OCI-LY7 (cell line): Measurements from ENCODE around the gene GPR84. TPM values are rescaled to one million over a fixed set of nuclear protein-coding genes. Genes with fewer than 3 reads are reported as not detected.

Source experiments
- BruUV-seq: library from RNA; stranded (reverse); fragments of 400-500 nt; replicated peaks from 2 replicates; lab custom pipeline; 2021; lab: Mats Ljungman, UMichigan
- CTCF ChIA-PET: fragments of 300-600 bp; sonication (Branson Sonifier 250); formaldehyde crosslinking; loops from one replicate; lab custom pipeline; 2022; ENCODE audit warnings: antibody characterized with exemption; ENCODE audit not compliant: unreplicated experiment; lab: Charles Lee
- POLR2A ChIA-PET: fragments of 300-600 bp; sonication (Branson Sonifier 250); formaldehyde crosslinking; loops from one replicate; lab custom pipeline; 2022; ENCODE audit warnings: antibody characterized with exemption; lab: Charles Lee
- DNase-seq: peaks from one replicate; pipeline ENCODE4 v3.0.0-alpha.2; 2015; ENCODE audit warnings: low spot score
- H2AFZ ChIP-seq: fragments of 200-600 bp; sonication (generic), shearing (Covaris generic); 2 replicates; pipeline ENCODE4 v1.6.1; 2014; ENCODE audit warnings: mild to moderate bottlenecking, antibody characterized with exemption, low read length, moderate library complexity
- H3K27ac ChIP-seq: fragments of 200-600 bp; sonication (generic); 2 replicates; pipeline ENCODE4 v1.5.1; 2014; ENCODE audit warnings: mixed run types, low read depth, mild to moderate bottlenecking, moderate library complexity, low read length, inconsistent platforms; ENCODE audit not compliant: poor library complexity, severe bottlenecking
- H3K36me3 ChIP-seq: fragments of 200-600 bp; sonication (generic); 2 replicates; pipeline ENCODE4 v1.6.1; 2014; ENCODE audit warnings: mild to moderate bottlenecking, antibody characterized with exemption, low read length, moderate library complexity, mixed read lengths; ENCODE audit not compliant: insufficient read depth
- H3K4me1 ChIP-seq: fragments of 200-600 bp; sonication (generic); 2 replicates; pipeline ENCODE4 v1.5.1; 2014; ENCODE audit warnings: mild to moderate bottlenecking, low read length; ENCODE audit not compliant: insufficient read depth, poor library complexity, severe bottlenecking
- H3K4me2 ChIP-seq: fragments of 200-600 bp; sonication (generic); 2 replicates; pipeline ENCODE4 v1.6.1; 2014; ENCODE audit warnings: mild to moderate bottlenecking, low read length
- H3K4me3 ChIP-seq: fragments of 200-600 bp; sonication (generic); 2 replicates; pipeline ENCODE4 v1.5.1; 2014; ENCODE audit warnings: mild to moderate bottlenecking, low read depth, low read length; ENCODE audit not compliant: poor library complexity, severe bottlenecking
- H3K79me2 ChIP-seq: fragments of 200-600 bp; sonication (generic); 2 replicates; pipeline ENCODE4 v1.6.1; 2016; ENCODE audit warnings: low read depth, mild to moderate bottlenecking, low read length, moderate library complexity, mixed read lengths; ENCODE audit not compliant: insufficient read depth
- H3K9me2 ChIP-seq: fragments of 200-600 bp; sonication (generic); 2 replicates; pipeline ENCODE4 v1.6.1; 2016; ENCODE audit warnings: mild to moderate bottlenecking, low read length, mixed read lengths; ENCODE audit not compliant: insufficient read depth
- H3K9me3 ChIP-seq: fragments of 200-600 bp; sonication (generic); 2 replicates; pipeline ENCODE4 v1.6.1; 2014; ENCODE audit warnings: mild to moderate bottlenecking, mixed run types, low read length, mixed read lengths
- H4K20me1 ChIP-seq: fragments of 200-600 bp; sonication (generic); 2 replicates; pipeline ENCODE4 v1.6.1; 2014; ENCODE audit warnings: mild to moderate bottlenecking, antibody characterized with exemption, low read length, moderate library complexity, mixed read lengths; ENCODE audit not compliant: insufficient read depth
- CTCF ChIP-seq: fragments of 200-600 bp; sonication (generic); conservative IDR thresholded peaks from 2 replicates; pipeline ENCODE4 v1.5.1; 2014; ENCODE audit warnings: mild to moderate bottlenecking, antibody characterized with exemption, low read length, moderate library complexity, mixed read lengths
- EZH2phosphoT487 ChIP-seq: fragments of 200-600 bp; sonication (generic); IDR thresholded peaks from 2 replicates; pipeline ENCODE4 v1.6.1; 2018; ENCODE audit warnings: low read depth, borderline replicate concordance, mild to moderate bottlenecking, mixed run types, antibody characterized with exemption, low read length, moderate library complexity, mixed read lengths
- intact Hi-C: fragments of 100-400 bp; cut with micrococcal nuclease; formaldehyde crosslinking; loops from one replicate; pipeline ENCODE4 v1.10.0; 2022; ENCODE audit not compliant: unreplicated experiment
- total RNA-seq, 2 experiments: library from RNA; depleted of rRNA in 1 of 2; stranded (reverse); fragments of >200 nt in 1 of 2; shearing (Covaris generic) in 1 of 2; gene quantifications; 2 replicates each; pipeline ENCODE4 v1.2.3, GENCODE V29; 2014 to 2022

Gene GPR84
- total RNA-seq, 2 experiments from 2014 or later: 0.30 TPM; not detected in 1

GRCh38 chr12:54404061-54405004, 40.0 kb upstream of the GPR84 start:
- POLR2A ChIA-PET: interaction anchor here (0.6 kb wide), 1 partner anchor 1622 kb away, joined by 5 read pairs; no protein-coding TSS in a partner anchor
- Histone ChIP-seq H3K36me3 (no peaks in the 10 kb centered on the region), H4K20me1 (no peaks in the 10 kb centered on the region), H3K9me3 (no peaks in the 10 kb centered on the region), H3K4me2 (no peak overlapping the region), H3K79me2 (no peaks in the 10 kb centered on the region), H3K27ac (no peak overlapping the region), H3K4me3 (no peak overlapping the region), H2AFZ (no peak overlapping the region), H3K4me1 (no peaks in the 10 kb centered on the region), H3K9me2 (no peaks in the 10 kb centered on the region)
- DNase-seq: peak; percentile 73
- TF ChIP-seq EZH2phosphoT487: no peak
- peak; percentile 99 for TF ChIP-seq CTCF
- intact Hi-C loops: no loop called here
- BruUV-seq: no TSS peak
- CTCF ChIA-PET: interaction anchor here (0.7 kb wide), 1 partner anchor 9 kb away, joined by 4 read pairs; no protein-coding TSS in a partner anchor

GRCh38 chr12:54401119-54401518, 36.8 kb upstream of the GPR84 start:
- H3K4me3 ChIP-seq: no peak overlapping the region
- intact Hi-C loops: no loop called here
- no peak overlapping the region for H3K4me2 ChIP-seq
- no peaks in the 10 kb centered on the region for H3K9me3 ChIP-seq
- POLR2A ChIA-PET: no interaction called here
- no peak for DNase-seq
- H3K9me2 ChIP-seq: no peaks in the 10 kb centered on the region
- no peak for TF ChIP-seq CTCF
- TF ChIP-seq EZH2phosphoT487: no peak
- no peaks in the 10 kb centered on the region for H3K79me2 ChIP-seq
- no peaks in the 10 kb centered on the region for H3K4me1 ChIP-seq
- CTCF ChIA-PET: interaction anchor here (0.8 to 2.5 kb wide), 2 partner anchors 9 to 38 kb away, joined by 4 to 28 read pairs; no protein-coding TSS in a partner anchor
- no peaks in the 10 kb centered on the region for H4K20me1 ChIP-seq
- no TSS peak for BruUV-seq
- H3K36me3 ChIP-seq: no peaks in the 10 kb centered on the region
- no peak overlapping the region for H3K27ac ChIP-seq
- no peak overlapping the region for H2AFZ ChIP-seq
